ENCODE measurements around the gene NDUFS5. TPM values are rescaled to one million over a fixed set of nuclear protein-coding genes. Genes with fewer than 3 reads are reported as not detected.
A peak's percentile ranks its signal among the peaks of the same experiment; 100 is the strongest.

The NDUFS5 gene
- total and polyA plus RNA-seq, 7 donors = 276 to 910 (median 407) TPM

- TF ChIP-seq CTCF (IDR thresholded peaks at IDR 0.05) = no peak
- no peaks in the 10 kb centered on the region for H3K36me3 ChIP-seq (ENCODE audit: insufficient read depth in 1 of 2, low read depth in 1 of 2)
- DNase-seq (peak; percentile 81 to 84), ATAC-seq (peak in 3 of 4 donors; percentile 62 to 75 (median 65))
- 53 to 58% (median 55%) methylated on average over 13 of the region's 13 CpGs for WGBS, 3 donors
- no peak overlapping the region for H3K4me3 ChIP-seq
- H3K9me3 ChIP-seq = no peaks in the 10 kb centered on the region
- no peaks in the 10 kb centered on the region for H3K4me1 ChIP-seq
- no peak overlapping the region for H3K27ac ChIP-seq
- H3K27me3 ChIP-seq (ENCODE audit: insufficient read depth in 3 of 3, low read length in 2 of 3) = peaks cover 0 to 8% (median 2%) of the 10 kb centered on the region in 3 donors
- intact Hi-C loops (cut with DNase I) = no loop called here
Measured at GRCh38 chr1:39076127-39076798, 50.1 kb downstream of the NDUFS5 start.

DNA sequence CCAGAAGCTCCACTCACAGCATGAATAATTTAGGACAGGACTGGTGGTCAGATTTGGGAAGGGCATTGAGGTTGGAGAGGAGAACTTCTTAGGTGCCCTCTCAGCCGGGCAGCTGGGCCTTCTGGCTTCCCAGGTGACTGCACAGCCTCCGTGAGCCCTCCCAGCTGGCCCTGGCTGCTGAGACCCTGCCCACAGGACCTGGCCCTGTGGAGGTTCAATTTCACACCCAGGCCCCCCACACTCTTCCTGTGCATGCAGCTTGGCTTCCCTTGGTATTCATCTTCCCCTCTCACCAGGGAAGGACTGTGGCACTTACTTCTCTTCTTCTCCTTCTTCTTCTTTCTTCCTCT is 50.6 kb downstream of the NDUFS5 start:
- Histone ChIP-seq H3K27ac (no peak overlapping the region), H3K36me3 (ENCODE audit: insufficient read depth in 1 of 2, low read depth in 1 of 2) (no peaks in the 10 kb centered on the region), H3K27me3 (ENCODE audit: insufficient read depth in 3 of 3, low read length in 2 of 3) (peaks cover 0 to 10% (median 5%) of the 10 kb centered on the region in 3 donors), H3K9me3 (no peaks in the 10 kb centered on the region), H3K4me3 (no peak overlapping the region), H3K4me1 (no peaks in the 10 kb centered on the region)
- TF ChIP-seq CTCF (IDR thresholded peaks at IDR 0.05) = no peak
- peak in 1 of 4 donors; percentile 32 for ATAC-seq
- no peak for DNase-seq
- 61 to 72% (median 70%) methylated on average over 2 of the region's 2 CpGs for WGBS, 3 donors
- intact Hi-C loops (cut with DNase I) = no loop called here

- Histone ChIP-seq H3K4me3 (no peak overlapping the region), H3K27ac (no peak overlapping the region), H3K36me3 (ENCODE audit: insufficient read depth in 1 of 2, low read depth in 1 of 2) (no peaks in the 10 kb centered on the region), H3K4me1 (no peaks in the 10 kb centered on the region), H3K27me3 (ENCODE audit: insufficient read depth in 3 of 3, low read length in 2 of 3) (peaks cover 0 to 35% (median 8%) of the 10 kb centered on the region in 3 donors), H3K9me3 (no peaks in the 10 kb centered on the region)
- ATAC-seq = no peak
- TF ChIP-seq CTCF (IDR thresholded peaks at IDR 0.05) = no peak
- 78 to 80% (median 79%) methylated on average over 12 of the region's 12 CpGs for WGBS, 3 donors
- no peak for DNase-seq
- intact Hi-C loops (cut with DNase I) = no loop called here
Measured at GRCh38 chr1:39080269-39080826, 54.2 kb downstream of the NDUFS5 start.

DNA sequence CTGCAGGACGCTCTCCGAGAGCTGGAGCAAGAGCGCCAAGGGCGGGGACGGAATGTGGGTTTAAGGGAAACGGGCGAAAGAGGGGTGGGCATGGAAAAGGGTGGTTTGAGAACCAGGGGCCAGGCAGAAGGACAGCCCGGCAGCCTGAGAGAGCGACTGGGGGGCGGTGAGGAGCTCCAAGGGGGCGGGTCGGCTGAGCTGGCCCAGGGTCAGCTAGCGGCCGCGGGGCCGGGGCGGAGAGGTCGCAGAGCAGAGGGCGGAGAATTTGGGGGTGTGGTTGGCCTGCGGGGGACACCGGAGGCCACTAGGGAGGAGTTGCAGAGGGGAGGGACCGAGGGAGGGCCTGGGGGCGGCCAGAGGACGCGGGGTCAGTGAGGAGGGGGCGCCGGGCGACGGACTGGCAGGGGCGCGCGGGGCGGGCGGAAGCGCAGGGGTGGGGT is 54.7 kb downstream of the NDUFS5 start:
- ATAC-seq (no peak), DNase-seq (peak in 1 of 2 donors; percentile 35)
- Histone ChIP-seq H3K9me3 (no peaks in the 10 kb centered on the region), H3K27ac (no peak overlapping the region), H3K27me3 (ENCODE audit: insufficient read depth in 3 of 3, low read length in 2 of 3) (peaks cover 0 to 35% (median 8%) of the 10 kb centered on the region in 3 donors), H3K4me1 (no peaks in the 10 kb centered on the region), H3K4me3 (peak overlapping the region; percentile 66), H3K36me3 (ENCODE audit: insufficient read depth in 1 of 2, low read depth in 1 of 2) (no peaks in the 10 kb centered on the region)
- TF ChIP-seq CTCF (IDR thresholded peaks at IDR 0.05) = no peak
- intact Hi-C loops (cut with DNase I) = no loop called here
- 14 to 31% (median 29%) methylated on average over 12 to 35 of the region's 35 CpGs for WGBS, 3 donors
